ENCODE measurements around the gene PHF3.

PHF3 gene, protein sequence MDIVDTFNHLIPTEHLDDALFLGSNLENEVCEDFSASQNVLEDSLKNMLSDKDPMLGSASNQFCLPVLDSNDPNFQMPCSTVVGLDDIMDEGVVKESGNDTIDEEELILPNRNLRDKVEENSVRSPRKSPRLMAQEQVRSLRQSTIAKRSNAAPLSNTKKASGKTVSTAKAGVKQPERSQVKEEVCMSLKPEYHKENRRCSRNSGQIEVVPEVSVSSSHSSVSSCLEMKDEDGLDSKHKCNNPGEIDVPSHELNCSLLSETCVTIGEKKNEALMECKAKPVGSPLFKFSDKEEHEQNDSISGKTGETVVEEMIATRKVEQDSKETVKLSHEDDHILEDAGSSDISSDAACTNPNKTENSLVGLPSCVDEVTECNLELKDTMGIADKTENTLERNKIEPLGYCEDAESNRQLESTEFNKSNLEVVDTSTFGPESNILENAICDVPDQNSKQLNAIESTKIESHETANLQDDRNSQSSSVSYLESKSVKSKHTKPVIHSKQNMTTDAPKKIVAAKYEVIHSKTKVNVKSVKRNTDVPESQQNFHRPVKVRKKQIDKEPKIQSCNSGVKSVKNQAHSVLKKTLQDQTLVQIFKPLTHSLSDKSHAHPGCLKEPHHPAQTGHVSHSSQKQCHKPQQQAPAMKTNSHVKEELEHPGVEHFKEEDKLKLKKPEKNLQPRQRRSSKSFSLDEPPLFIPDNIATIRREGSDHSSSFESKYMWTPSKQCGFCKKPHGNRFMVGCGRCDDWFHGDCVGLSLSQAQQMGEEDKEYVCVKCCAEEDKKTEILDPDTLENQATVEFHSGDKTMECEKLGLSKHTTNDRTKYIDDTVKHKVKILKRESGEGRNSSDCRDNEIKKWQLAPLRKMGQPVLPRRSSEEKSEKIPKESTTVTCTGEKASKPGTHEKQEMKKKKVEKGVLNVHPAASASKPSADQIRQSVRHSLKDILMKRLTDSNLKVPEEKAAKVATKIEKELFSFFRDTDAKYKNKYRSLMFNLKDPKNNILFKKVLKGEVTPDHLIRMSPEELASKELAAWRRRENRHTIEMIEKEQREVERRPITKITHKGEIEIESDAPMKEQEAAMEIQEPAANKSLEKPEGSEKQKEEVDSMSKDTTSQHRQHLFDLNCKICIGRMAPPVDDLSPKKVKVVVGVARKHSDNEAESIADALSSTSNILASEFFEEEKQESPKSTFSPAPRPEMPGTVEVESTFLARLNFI (N-terminal part only)

DNA sequence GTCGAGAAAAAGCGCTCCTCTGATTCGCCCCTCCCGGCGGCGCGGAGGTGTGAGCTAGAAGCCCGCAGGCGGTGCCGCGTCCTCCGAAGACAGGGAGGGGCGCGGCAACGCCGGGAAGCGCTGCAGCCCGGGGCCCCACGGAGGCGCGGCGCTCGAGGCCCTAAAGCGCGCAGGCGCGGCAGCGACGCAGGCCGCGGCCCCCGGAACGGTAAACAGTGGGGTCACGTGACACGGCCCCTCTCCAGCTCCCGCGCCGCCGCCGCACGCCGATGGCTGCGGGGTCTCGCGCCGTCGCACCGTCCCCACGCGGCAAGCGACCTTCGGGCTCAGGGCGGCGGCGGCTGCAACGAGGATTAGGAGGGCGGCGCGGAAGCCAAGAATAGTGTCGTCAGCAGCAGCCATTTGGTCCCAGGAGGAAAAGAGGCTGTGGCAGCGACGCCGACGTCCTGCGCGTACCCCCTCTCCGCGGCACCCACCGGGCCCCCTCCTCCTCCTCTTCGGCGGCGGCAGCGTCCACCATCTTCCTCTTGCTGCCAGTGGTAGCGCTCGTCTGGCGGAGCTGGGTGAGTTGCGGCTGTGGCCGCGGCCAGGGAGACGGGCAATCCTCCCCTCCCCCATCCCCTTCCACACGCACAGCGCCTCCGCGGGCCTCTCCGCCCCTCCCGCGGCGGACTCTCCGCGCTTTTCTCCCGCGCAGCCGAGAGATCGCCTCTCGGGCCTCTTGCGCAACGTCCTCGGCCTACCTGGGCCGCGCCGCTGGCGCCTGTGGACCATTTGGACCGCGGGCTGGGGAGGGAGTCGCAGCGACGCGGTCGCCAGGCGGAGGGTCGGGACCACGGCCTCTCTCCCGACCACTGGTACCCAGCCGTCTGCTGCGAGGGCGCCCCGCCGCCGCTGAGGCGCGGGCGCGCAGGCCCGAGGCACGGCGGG, at the start of gene PHF3:
Gene PHF3, plus strand, starts transcription at position 215 of the 930 bp plus-strand sequence. CDS start 10,750 bp downstream, outside the sequence.
- peak; percentile 93 for DNase-seq

DNA sequence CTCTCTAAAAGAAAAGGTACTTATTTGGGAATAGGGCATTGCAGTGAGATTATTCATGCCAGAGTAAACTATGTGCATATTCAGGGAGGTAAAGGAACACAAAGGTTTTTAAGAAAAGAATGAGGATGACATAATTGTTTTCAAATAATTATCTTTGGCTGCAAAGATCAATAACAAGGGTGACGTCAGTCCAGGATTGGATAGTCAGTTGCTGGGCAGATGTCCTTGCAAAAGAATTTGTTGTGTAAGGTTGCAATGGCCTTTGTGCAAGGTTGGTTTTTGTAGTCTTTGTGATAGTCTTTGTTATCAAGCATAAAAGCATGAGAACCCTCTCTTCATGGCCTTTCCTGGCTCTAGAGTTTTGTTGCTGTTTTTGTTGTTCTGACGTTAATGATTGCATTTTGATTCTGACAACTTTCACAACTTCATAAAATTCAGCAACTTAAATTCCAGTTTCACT, 45.6 kb upstream of the PHF3 start:
- DNase-seq, result no peak

DNA sequence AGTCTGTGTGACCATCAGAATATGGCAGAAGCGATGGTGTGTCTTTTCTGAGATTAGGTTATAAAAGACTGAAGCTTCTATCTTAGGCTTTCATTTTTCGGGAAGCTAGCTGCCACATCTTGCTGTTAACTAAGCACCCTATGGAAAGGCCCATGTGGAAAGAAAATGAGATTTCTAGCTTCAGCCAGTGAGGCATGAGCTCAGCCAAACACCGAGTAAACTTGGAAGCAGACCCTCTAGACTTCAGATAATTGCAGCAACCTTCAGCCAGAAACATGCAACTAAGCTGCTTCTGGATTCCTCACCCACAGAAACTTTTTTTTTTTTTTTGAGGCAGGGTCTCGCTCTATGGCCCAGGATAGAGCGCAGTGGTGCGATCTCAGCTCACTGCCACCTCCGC, 42.7 kb upstream of the PHF3 start:
- no peak for DNase-seq

DNA sequence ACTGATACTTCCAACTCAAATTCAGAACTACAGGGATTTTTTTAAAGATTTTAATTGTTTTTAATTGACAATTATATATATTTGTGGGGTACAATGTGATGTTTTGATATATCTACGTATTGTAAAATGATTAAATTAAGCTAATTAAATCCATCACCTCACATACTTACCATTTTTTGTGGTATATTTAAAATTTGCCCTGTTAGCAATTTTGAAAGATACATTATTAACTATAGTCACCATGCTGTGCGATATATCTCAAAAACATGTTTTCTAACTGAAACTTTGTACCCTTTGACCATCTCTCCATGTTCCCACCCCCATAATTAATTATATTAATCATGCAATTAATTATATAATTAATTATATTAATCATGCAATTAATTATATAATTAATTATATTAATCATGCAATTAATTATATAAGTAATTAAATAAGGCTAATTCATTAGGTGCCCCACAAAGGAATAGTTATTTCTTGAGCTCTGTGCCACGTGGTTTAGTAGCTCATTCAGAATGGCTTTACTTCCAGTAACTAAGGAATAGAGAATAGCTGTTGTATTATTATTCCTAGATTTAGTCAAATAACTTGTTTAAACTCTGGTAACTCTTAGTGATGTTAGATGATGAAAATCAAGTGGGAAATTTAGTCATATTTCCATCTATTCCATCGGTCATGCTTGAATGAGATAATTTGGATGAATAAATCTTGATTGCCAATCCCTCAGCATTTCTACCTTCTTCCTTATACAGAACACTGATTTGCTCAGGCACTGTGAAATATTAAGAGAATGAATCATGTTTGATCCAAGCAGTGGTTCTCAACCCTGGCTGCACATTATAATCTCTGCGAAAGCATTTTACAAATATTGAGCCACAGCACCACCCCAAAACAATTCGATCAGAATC, 38.2 kb upstream of the PHF3 start:
- DNase-seq, result no peak

DNA sequence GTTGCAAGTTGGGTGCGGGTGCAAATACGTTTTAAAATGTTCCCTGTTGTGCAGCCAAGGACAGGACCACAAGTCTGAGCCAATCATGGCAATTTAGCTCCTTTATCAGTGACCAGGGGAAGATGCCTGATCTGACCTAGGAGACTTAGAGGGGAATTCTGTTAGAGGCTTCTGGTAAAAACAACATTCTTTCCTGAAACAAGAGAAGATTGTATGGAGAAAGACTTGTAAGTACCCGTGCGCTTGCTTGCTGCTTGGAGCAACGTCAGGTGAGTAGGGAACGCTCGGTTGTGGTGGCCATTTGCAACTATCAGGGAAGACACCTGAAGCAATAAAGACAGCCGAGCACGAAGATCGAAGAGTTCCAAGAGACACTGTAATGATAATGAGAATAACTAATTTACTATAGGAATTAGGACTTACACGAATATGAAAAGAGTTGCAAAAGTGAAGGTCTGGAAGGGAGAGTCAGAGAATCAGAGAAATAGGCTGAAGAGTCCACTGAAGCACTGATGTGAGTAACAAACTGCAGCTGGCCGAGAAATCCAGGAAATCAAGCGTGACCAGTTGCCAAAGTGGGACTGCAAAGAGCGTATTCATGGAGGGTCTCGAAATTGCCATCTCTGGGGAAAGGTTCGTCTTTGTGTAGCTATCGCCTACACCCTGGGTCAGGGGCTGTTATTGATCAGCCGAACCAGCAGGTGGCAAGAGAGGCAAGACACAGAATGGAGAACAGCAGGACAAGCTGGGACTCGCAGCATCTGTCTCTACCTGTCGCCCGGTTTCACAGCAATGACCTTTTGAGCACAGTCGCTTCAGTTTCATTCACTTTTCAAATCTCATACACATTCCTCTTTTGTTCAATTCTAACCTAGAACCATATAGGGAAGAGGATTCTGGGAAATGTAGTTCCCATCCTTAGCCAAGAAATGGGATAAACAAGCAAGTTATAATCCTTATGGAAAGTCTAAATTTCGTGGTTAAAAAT, 37.3 kb upstream of the PHF3 start:
- DNase-seq, result peak; percentile 58

DNA sequence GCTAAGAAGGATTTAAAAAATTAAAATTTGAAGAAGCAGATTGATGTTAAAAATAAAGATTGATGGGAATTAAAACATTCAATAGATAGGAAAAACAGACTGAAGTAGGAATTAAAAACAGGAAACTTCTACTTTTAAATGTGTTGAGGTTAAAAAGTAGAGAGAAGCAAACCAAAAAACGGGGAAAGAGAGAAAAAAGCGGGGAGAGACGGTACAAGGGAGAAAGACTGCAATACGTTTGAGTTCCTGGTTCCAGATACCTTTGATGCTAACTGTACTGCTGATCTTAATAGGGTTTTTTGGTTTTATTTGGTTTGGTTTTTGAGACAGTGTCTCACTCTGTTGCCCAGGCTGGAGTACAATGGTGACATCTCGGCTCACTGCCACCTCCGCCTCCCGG, 36.4 kb upstream of the PHF3 start:
- no peak for DNase-seq

DNA sequence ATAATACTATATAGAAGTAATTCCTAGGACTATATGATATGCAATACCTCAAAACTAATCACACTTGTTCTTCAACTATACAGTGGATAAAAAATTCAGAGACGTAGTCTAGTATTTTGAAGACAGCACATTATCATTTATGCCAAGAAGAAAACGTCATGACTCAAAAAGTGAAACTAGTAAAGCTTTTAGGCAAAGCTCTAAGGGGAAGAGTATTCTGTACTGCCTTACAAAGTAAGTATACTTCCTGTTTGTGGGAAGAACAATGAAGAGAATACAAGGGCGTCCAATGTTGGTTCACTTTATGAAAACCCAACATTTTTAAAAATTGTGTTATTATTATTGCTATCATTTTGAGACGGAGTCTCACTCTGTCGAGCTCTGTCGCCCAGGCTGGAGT, 35.5 kb upstream of the PHF3 start:
- no peak for DNase-seq

DNA sequence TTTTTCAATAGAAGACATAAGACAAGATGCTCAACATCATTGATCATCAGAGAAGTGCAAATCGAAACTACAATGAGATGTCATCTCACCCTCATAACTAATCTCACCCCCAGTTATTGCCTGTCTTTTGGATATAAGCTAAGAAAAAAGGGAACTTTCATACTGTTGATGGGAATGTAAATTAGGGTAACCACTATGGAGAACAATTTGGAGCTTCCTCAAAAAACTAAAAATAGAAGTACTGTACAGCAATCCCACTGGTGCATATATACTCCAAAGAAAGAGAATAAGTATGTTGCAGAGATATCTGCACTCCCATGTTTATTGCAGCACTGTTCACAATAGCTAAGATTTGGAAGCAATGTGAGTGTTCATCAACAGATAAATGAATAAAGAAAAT, 26.4 kb upstream of the PHF3 start:
- DNase-seq, result no peak

DNA sequence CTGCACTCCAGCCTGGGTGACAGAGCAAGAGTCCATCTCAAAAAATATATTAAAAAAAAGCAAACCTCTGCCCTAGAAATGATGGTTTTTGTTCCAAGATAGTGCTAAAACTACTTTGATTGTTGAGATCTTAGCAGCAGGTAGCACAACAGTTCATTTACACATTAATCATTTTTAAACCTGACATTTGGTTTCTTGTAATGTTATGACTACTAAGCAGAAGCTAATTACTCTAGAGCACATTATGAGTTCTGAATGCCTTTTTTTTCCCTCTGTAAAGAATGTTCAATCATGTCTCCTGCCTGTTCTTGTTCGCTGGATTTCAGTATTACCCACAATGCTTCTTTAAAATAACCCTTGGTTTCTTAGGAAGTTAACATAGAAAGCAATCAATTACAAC, 24.7 kb upstream of the PHF3 start:
- DNase-seq, result no peak

DNA sequence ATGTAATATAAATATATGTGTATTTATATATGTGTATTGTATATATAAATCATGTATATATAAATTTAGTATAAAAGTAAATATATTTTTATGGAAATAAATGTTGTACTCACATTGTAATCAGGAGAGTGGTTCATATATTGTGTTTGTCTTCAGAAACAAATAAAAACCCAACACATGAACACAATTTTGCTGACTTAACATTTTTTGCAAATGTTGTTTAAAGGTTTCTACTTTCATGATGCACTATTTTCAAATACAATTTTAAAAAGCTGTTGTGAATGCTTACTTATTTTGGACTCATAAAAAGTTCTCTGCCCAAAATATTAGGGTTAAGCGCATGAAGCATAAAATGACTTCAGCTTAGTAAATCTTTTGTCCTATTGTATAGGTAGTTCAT, 24.0 kb upstream of the PHF3 start:
- no peak for DNase-seq

DNA sequence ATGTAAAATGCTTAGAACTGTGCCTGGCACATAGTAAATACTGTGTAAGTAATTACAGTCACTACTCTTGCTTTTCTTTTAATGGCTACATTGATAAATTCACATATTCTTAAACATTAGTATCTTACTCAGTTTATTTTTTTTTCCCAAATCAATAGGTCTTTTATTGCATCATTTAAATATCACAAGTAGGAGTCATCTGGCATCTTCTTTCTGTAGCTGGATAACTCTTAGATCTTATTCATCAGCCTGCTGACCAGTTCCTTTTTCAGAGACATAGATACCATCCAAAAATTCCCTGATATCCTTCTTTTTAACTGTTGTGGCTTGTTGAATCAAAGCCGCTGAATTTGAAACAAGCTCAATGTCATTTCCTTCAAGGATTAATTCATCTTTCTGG, 20.0 kb upstream of the PHF3 start:
- DNase-seq, result no peak

DNA sequence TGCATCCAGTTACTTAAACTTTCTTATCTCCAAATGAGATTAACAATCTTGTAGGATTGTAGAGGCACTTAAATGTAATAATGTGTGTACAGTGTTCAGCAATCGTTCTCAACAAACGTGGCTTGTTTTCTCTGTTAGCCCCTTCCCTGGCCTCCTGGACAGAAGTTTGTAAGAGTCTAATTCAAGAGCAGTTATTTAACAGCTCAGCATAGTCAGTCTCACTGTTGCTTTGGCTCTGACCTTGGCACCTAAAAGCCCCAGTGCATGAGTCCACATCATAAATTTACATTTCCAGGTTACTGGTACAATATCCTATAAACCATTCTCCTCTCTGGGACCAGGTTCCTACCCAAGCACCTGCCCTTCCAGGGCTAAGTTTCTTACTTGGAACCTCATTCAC, 11.5 kb upstream of the PHF3 start:
- DNase-seq, result no peak

DNA sequence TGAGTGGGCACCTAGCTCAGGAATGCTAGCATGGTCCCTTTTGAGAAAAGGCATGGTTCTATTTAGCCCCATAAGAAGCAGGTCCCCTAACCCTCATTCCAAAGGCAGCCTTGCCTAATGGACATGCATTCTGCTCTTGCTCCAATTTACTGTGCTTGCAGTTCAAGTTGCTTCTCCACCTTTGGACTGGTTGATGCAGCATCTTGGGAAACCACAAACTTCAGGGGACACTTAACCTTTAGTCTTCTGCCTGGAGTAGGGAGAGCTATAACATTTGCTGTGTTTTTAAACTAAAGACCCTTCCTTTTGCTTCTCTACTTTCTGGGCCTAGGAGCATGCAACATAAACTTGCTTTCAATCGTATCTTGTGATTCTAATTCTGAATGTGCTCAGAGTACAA, 5.1 kb upstream of the PHF3 start:
- no peak for DNase-seq

DNA sequence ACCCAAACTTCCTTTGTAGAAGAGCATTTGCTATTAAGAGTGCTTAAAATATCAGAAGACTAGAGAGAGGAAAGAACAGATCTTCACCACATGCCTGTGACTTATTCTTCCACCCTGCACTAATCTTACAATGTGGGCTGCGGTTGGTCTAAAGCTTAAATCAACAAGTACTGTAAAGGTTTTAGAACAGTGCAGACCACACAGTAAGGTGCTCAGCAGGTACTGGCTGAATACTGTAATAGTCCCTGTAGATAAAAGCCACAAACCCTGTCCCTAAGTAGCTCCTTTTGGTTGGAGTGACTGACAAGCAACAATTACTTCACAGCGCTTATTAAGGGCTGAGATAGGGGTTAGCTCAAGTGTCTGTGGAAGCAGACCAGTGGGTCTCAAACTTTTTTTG, 972 bp upstream of the PHF3 start:
- no peak for DNase-seq

DNA sequence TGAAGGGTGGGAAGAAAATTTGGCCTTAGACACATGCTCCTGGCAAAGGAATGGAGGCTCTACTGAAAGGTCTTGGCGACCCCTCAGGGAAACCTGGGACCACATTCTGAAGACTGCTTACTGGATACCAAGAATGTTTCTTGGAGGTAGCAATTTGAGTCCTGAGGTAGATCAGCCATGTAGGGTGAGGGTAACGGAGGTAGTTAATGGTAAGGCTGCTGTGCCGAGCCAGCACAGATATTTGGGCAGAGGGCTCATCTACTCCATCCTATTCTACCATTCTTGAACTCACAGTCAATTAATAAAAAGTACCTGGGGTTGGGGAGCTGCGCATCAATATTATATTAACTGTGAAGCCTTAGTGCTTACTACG, 401 bp upstream of the PHF3 start:
- no peak for DNase-seq

DNA sequence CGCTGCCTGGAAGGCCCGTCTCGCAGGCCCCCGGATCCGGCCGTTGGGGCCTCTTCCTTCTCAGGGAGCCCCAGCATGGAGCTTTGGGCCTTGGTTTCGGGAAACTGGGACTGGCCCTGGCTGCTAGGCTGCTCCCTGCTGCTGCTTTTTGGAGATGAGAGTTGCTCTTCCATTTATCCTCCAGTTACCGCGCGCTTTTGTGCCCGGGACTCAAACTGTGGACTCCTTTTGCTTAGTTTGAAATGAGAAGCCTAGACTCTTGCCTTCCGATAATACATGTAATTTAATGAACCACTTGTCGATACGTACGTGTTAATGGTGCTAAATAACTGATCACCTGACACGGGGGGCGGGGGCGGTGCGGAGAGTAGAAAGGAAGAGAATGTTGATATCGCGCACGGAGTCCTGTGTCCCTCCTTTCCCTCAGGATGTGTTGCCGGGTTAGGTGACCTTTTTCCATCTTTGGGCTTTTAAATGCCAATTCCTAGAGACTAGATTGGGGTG, 968 bp downstream of the PHF3 start:
- peak; percentile 32 for DNase-seq

DNA sequence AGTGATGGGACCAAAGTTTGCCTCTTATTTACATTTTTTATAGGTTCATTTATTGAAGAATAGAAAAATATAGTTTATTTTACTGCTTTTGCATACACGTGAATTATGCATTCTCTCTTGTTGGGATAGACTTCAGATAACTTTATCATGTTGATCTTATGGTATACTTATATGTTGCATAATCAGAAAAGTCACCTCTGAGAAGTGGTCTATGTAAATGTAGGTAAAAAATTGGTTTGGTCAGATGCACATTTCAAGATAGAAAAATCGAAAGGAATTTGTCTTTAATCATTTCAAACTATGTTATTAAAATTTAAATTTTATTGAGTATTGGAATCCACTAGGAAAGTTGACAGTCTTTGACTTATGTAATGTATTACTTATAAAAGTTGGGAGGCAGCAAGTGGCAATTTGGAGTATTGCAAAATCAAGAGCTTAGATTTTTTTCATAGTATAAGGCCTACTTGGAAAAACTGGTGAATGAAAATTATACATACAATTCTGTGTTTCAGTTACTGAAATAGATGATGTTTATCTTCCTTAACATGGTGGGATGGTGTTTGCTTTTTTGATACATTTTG, 2.4 kb downstream of the PHF3 start:
- no peak for DNase-seq

DNA sequence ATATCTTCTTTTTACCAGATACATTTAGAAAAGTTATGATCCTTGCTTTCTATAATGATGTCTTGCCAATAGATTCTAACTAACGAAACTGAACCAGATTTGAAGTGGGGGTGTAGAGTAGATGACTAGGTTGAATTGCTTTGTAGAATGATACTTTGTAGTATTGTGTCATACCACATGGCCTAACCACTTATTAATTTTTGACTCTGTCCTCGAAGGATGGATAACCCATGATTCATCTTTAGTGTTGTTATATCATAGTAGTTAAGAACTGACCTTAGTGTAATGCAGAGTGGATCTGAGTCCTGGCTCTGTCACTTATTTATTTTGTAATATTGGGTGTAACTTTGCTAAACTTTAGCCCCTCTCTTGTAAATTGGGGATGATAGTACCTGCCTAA, 4.5 kb downstream of the PHF3 start:
- no peak for DNase-seq

DNA sequence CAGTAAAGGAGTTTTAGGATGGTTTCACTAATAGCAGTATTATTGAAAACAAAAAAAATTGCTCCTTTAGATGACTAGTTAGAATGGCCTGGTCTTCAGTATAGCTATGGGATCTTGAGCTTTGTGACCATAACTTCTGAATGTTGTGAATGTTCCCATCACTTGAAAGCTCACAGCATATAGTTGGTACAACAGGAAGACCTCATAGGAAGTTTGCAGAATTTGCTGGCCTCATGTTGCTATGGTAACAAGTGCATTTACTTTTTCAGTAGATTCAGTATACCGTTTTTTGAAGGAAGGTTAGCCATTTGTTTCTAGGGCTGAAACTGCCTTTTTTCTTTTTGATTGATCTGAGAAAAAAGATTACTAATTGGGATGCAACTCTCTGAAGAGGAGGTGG, 8.3 kb downstream of the PHF3 start:
- no peak for DNase-seq

Data from COR-L47 (cell line).